ENCODE results near the gene HEATR5B.

Gene HEATR5B

GRCh38 chr2:37100054-37100453 is 15.9 kb upstream of the HEATR5B start:
- H3K27ac ChIP-seq (ENCODE audit: low read length), result no peak overlapping the region
- no peak overlapping the region for H3K4me3 ChIP-seq (ENCODE audit: low read depth in 1 of 2, low read length in 2 of 2)
- H3K4me1 ChIP-seq (ENCODE audit: control insufficient read depth in 1 of 2, insufficient read depth in 2 of 2, low read length in 2 of 2), result no peaks in the 10 kb centered on the region
- H3K9me3 ChIP-seq (ENCODE audit: control insufficient read depth in 1 of 2, low read length in 2 of 2), result no peaks in the 10 kb centered on the region
- peaks cover 34 to 52% of the 10 kb centered on the region in 2 donors for H3K36me3 ChIP-seq (ENCODE audit: control insufficient read depth in 1 of 2, insufficient read depth in 2 of 2, low read length in 2 of 2)
- no peaks in the 10 kb centered on the region for H3K27me3 ChIP-seq (ENCODE audit: low read depth, low read length)

- H3K27ac ChIP-seq (ENCODE audit: low read length), result no peak overlapping the region
- H3K4me1 ChIP-seq (ENCODE audit: control insufficient read depth in 1 of 2, insufficient read depth in 2 of 2, low read length in 2 of 2), result no peaks in the 10 kb centered on the region
- H3K36me3 ChIP-seq (ENCODE audit: control insufficient read depth in 1 of 2, insufficient read depth in 2 of 2, low read length in 2 of 2), result peaks cover 42 to 64% of the 10 kb centered on the region in 2 donors
- no peaks in the 10 kb centered on the region for H3K27me3 ChIP-seq (ENCODE audit: low read depth, low read length)
- no peak overlapping the region for H3K4me3 ChIP-seq (ENCODE audit: low read depth in 1 of 2, low read length in 2 of 2)
- no peaks in the 10 kb centered on the region for H3K9me3 ChIP-seq (ENCODE audit: control insufficient read depth in 1 of 2, low read length in 2 of 2)
These were observed 14.4 kb upstream of the HEATR5B start for GRCh38 chr2:37098416-37099118.

GRCh38 chr2:37096568-37096967 is 12.4 kb upstream of the HEATR5B start:
- Histone ChIP-seq H3K27me3 (ENCODE audit: low read depth, low read length) (no peaks in the 10 kb centered on the region), H3K4me1 (ENCODE audit: control insufficient read depth in 1 of 2, insufficient read depth in 2 of 2, low read length in 2 of 2) (no peaks in the 10 kb centered on the region), H3K27ac (ENCODE audit: low read length) (no peak overlapping the region), H3K9me3 (ENCODE audit: control insufficient read depth in 1 of 2, low read length in 2 of 2) (no peaks in the 10 kb centered on the region), H3K36me3 (ENCODE audit: control insufficient read depth in 1 of 2, insufficient read depth in 2 of 2, low read length in 2 of 2) (peaks cover 42 to 76% of the 10 kb centered on the region in 2 donors), H3K4me3 (ENCODE audit: low read depth in 1 of 2, low read length in 2 of 2) (no peak overlapping the region)

- Histone ChIP-seq H3K4me3 (ENCODE audit: low read depth in 1 of 2, low read length in 2 of 2) (no peak overlapping the region), H3K36me3 (ENCODE audit: control insufficient read depth in 1 of 2, insufficient read depth in 2 of 2, low read length in 2 of 2) (peaks cover 24 to 54% of the 10 kb centered on the region in 2 donors), H3K4me1 (ENCODE audit: control insufficient read depth in 1 of 2, insufficient read depth in 2 of 2, low read length in 2 of 2) (no peaks in the 10 kb centered on the region), H3K27ac (ENCODE audit: low read length) (no peak overlapping the region), H3K9me3 (ENCODE audit: control insufficient read depth in 1 of 2, low read length in 2 of 2) (no peaks in the 10 kb centered on the region), H3K27me3 (ENCODE audit: low read depth, low read length) (no peaks in the 10 kb centered on the region)
These were observed 7.7 kb upstream of the HEATR5B start for GRCh38 chr2:37091873-37092272.

- H3K4me1 ChIP-seq (ENCODE audit: control insufficient read depth in 1 of 2, insufficient read depth in 2 of 2, low read length in 2 of 2), result peaks cover 0 to 7% of the 10 kb centered on the region in 2 donors
- H3K27ac ChIP-seq (ENCODE audit: low read length), result no peak overlapping the region
- H3K4me3 ChIP-seq (ENCODE audit: low read depth in 1 of 2, low read length in 2 of 2), result no peak overlapping the region
- peaks cover 16 to 43% of the 10 kb centered on the region in 2 donors for H3K36me3 ChIP-seq (ENCODE audit: control insufficient read depth in 1 of 2, insufficient read depth in 2 of 2, low read length in 2 of 2)
- no peaks in the 10 kb centered on the region for H3K9me3 ChIP-seq (ENCODE audit: control insufficient read depth in 1 of 2, low read length in 2 of 2)
- H3K27me3 ChIP-seq (ENCODE audit: low read depth, low read length), result no peaks in the 10 kb centered on the region
These were observed 5.9 kb upstream of the HEATR5B start for GRCh38 chr2:37090019-37090477.

- Histone ChIP-seq H3K4me1 (ENCODE audit: control insufficient read depth in 1 of 2, insufficient read depth in 2 of 2, low read length in 2 of 2) (peaks cover 6 to 25% of the 10 kb centered on the region in 2 donors), H3K36me3 (ENCODE audit: control insufficient read depth in 1 of 2, insufficient read depth in 2 of 2, low read length in 2 of 2) (peaks cover 9 to 14% of the 10 kb centered on the region in 2 donors), H3K27me3 (ENCODE audit: low read depth, low read length) (no peaks in the 10 kb centered on the region), H3K27ac (ENCODE audit: low read length) (no peak overlapping the region), H3K4me3 (ENCODE audit: low read depth in 1 of 2, low read length in 2 of 2) (peak overlapping the region in 1 of 2 donors; percentile 97), H3K9me3 (ENCODE audit: control insufficient read depth in 1 of 2, low read length in 2 of 2) (no peaks in the 10 kb centered on the region)
These were observed 1.6 kb upstream of the HEATR5B start for GRCh38 chr2:37085731-37086147.

GRCh38 chr2:37084797-37085196 is 625 bp upstream of the HEATR5B start:
- no peaks in the 10 kb centered on the region for H3K9me3 ChIP-seq (ENCODE audit: control insufficient read depth in 1 of 2, low read length in 2 of 2)
- H3K27me3 ChIP-seq (ENCODE audit: low read depth, low read length), result no peaks in the 10 kb centered on the region
- peaks cover 4 to 13% of the 10 kb centered on the region in 2 donors for H3K36me3 ChIP-seq (ENCODE audit: control insufficient read depth in 1 of 2, insufficient read depth in 2 of 2, low read length in 2 of 2)
- peak overlapping the region; percentile 72 for H3K27ac ChIP-seq (ENCODE audit: low read length)
- H3K4me3 ChIP-seq (ENCODE audit: low read depth in 1 of 2, low read length in 2 of 2), result peak overlapping the region; percentile 96 to 97
- H3K4me1 ChIP-seq (ENCODE audit: control insufficient read depth in 1 of 2, insufficient read depth in 2 of 2, low read length in 2 of 2), result peaks cover 6 to 25% of the 10 kb centered on the region in 2 donors

- H3K36me3 ChIP-seq (ENCODE audit: control insufficient read depth in 1 of 2, insufficient read depth in 2 of 2, low read length in 2 of 2), result peaks cover 22 to 27% of the 10 kb centered on the region in 2 donors
- H3K4me1 ChIP-seq (ENCODE audit: control insufficient read depth in 1 of 2, insufficient read depth in 2 of 2, low read length in 2 of 2), result peaks cover 6 to 25% of the 10 kb centered on the region in 2 donors
- H3K27ac ChIP-seq (ENCODE audit: low read length), result no peak overlapping the region
- H3K9me3 ChIP-seq (ENCODE audit: control insufficient read depth in 1 of 2, low read length in 2 of 2), result no peaks in the 10 kb centered on the region
- peak overlapping the region in 1 of 2 donors; percentile 4 for H3K4me3 ChIP-seq (ENCODE audit: low read depth in 1 of 2, low read length in 2 of 2)
- H3K27me3 ChIP-seq (ENCODE audit: low read depth, low read length), result no peaks in the 10 kb centered on the region
These were observed 3.5 kb downstream of the HEATR5B start for GRCh38 chr2:37080689-37081088.

- Histone ChIP-seq H3K27me3 (ENCODE audit: low read depth, low read length) (no peaks in the 10 kb centered on the region), H3K36me3 (ENCODE audit: control insufficient read depth in 1 of 2, insufficient read depth in 2 of 2, low read length in 2 of 2) (peaks cover 24 to 29% of the 10 kb centered on the region in 2 donors), H3K9me3 (ENCODE audit: control insufficient read depth in 1 of 2, low read length in 2 of 2) (no peaks in the 10 kb centered on the region), H3K27ac (ENCODE audit: low read length) (no peak overlapping the region), H3K4me3 (ENCODE audit: low read depth in 1 of 2, low read length in 2 of 2) (peak overlapping the region in 1 of 2 donors; percentile 4), H3K4me1 (ENCODE audit: control insufficient read depth in 1 of 2, insufficient read depth in 2 of 2, low read length in 2 of 2) (peaks cover 6 to 21% of the 10 kb centered on the region in 2 donors)
These were observed 3.9 kb downstream of the HEATR5B start for GRCh38 chr2:37080266-37080665.

- Histone ChIP-seq H3K27ac (ENCODE audit: low read length) (no peak overlapping the region), H3K36me3 (ENCODE audit: control insufficient read depth in 1 of 2, insufficient read depth in 2 of 2, low read length in 2 of 2) (peaks cover 41 to 49% of the 10 kb centered on the region in 2 donors), H3K9me3 (ENCODE audit: control insufficient read depth in 1 of 2, low read length in 2 of 2) (no peaks in the 10 kb centered on the region)
These were observed 13.2 kb downstream of the HEATR5B start for GRCh38 chr2:37070931-37071330.

GRCh38 chr2:37068686-37069085 is 15.5 kb downstream of the HEATR5B start:
- H3K27ac ChIP-seq (ENCODE audit: low read length), result no peak overlapping the region
- H3K27me3 ChIP-seq (ENCODE audit: low read depth, low read length), result no peaks in the 10 kb centered on the region
- H3K9me3 ChIP-seq (ENCODE audit: control insufficient read depth in 1 of 2, low read length in 2 of 2), result no peaks in the 10 kb centered on the region
- peaks cover 44 to 62% of the 10 kb centered on the region in 2 donors for H3K36me3 ChIP-seq (ENCODE audit: control insufficient read depth in 1 of 2, insufficient read depth in 2 of 2, low read length in 2 of 2)
- H3K4me3 ChIP-seq (ENCODE audit: low read depth in 1 of 2, low read length in 2 of 2), result no peak overlapping the region
- no peaks in the 10 kb centered on the region for H3K4me1 ChIP-seq (ENCODE audit: control insufficient read depth in 1 of 2, insufficient read depth in 2 of 2, low read length in 2 of 2)

More at GRCh38 chr2:37070931-37071330, 13.2 kb downstream of the HEATR5B start:
- Histone ChIP-seq H3K4me1 (ENCODE audit: control insufficient read depth in 1 of 2, insufficient read depth in 2 of 2, low read length in 2 of 2) (no peaks in the 10 kb centered on the region), H3K4me3 (ENCODE audit: low read depth in 1 of 2, low read length in 2 of 2) (no peak overlapping the region), H3K27me3 (ENCODE audit: low read depth, low read length) (no peaks in the 10 kb centered on the region)

Data from muscle layer of duodenum (tissue), 2 donors.